SHP77 (cell line): Measurements from ENCODE around the gene INSRR.

Experiments used
- DNase-seq, 2 experiments: peaks; one replicate each; lab custom pipeline; 2025; lab: John Stamatoyannopoulos, UW

INSRR gene

GRCh38 chr1:156804572-156805243 is 54.2 kb downstream of the INSRR start:
- DNase-seq: no peak

DNA sequence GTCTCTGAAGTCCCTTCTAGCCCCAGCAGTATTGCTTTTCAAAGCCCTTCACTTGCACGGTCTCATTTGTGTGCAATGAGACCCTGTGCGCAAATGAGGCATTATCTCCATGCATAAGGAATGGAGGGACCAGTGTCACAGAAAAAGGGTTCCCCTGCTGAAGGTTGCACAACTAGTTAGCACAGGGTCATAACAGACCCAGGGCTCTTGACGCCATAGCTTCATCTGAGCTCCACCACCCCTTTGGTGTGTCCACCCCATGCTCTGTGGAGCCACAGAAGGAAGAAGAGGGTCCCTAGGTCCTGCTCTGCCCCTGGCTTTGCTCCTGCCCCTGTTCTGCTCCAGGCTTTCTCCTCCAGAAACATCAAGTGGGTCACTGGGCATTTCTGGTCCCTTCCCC is 54.9 kb downstream of the INSRR start:
- DNase-seq: no peak

DNA sequence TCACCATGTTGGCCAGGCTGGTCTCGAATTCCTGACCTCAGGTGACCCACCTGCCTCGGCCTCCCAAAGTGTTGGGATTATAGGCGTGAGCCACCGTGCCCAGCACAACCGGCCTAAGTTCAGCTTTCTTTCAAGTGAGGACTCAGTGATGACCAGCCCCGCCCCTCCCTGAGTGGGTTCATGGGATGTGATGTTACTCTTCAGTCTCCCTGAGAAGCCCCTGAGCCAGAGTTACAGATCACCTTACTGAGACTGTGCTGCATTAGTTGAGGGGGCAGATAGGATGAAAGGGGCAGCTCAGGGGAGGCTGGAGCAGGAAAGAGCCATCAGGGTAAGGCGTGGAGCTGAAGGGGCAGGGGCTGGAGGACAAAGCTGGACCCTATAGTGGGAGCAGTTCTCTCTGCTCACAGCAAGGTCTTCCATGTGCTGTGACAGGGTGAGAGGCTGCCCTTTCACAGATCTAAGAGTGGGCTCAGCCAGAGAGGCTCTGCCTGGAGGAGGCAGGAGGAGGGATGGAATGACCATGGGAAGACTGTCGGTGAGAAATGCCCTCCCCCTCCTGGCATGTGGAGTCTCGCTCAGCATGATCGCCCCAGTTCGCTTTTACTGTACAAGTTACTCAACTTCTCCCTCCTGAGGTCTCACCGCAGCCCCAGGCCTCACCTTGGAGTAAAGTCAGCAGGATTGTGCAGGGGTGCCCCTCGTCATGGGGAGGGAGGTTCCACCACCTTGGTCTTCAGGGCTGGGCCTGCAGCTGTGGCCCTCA is 55.6 kb downstream of the INSRR start:
- no peak for DNase-seq

GRCh38 chr1:156802421-156802935 is 56.4 kb downstream of the INSRR start:
- no peak for DNase-seq

- DNase-seq: no peak
Observed at GRCh38 chr1:156801409-156802121, 57.4 kb downstream of the INSRR start.

DNA sequence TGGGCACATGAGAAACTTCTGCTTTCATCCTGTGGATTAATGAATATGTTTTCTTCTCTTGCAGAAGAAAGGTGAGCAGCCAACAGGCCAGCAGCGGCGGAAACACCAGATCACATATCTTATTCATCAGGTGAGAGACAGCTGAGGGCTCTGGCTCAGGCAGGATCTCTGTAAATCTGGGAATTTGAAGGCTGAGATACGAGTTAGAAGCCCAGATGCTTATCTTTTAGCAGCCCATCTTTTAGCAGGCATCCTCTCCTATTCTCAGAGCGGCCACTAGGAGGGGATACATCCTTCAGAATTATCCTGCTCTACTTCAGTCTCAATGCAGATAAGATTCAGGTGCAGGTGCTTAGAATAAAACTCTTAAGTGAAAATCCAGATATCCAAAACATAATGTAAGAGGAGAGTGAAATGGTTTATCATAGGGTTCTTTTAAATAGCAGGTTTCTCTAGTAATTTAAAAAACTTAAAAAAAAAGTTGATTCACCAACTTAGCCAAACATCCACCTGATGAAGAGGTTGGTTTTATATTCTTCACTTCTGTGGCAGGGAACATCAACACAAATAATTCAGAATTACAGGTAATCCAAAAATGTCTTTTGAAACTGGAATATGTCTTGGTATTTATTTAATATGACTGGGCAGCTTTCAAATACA is 61.6 kb downstream of the INSRR start:
- peak; percentile 55 to 67 for DNase-seq

- DNase-seq: no peak
Observed at GRCh38 chr1:156796340-156797097, 62.4 kb downstream of the INSRR start.

DNA sequence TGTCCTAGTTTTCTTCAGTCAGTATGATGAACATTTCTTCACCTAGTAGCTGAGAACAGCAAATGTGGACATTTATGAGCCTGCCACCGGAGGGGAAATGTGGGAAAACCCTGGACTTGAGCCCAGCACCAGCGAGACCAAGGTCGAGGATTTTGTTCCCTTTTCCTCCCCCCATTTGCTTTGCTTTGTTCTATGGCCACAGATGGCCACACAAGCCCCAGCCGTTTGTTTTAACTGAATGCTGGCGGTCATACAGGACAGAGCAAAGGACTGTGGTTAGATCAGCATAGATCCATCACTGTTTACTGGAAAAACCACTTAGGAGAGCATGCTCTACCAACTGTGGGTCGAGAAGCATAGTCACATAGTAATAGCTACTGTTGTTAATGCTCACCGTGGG is 63.1 kb downstream of the INSRR start:
- no peak for DNase-seq

DNA sequence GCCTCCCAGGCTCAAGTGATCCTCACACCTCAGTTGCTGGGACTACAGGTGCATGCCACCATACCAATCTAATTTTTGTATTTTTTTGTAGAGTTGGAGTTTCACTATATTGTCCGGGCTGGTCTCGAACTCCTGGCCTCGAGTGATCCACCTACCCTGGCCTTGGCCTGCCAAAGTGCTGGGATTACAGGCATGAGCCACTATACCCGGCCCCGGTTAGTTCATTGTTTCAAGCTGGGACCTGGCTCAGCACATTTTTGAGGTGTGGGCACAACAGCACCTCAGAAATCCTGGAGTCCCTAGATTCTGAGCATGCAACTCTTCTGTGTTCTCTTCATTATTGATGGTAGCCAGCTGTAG is 63.6 kb downstream of the INSRR start:
- DNase-seq: no peak

DNA sequence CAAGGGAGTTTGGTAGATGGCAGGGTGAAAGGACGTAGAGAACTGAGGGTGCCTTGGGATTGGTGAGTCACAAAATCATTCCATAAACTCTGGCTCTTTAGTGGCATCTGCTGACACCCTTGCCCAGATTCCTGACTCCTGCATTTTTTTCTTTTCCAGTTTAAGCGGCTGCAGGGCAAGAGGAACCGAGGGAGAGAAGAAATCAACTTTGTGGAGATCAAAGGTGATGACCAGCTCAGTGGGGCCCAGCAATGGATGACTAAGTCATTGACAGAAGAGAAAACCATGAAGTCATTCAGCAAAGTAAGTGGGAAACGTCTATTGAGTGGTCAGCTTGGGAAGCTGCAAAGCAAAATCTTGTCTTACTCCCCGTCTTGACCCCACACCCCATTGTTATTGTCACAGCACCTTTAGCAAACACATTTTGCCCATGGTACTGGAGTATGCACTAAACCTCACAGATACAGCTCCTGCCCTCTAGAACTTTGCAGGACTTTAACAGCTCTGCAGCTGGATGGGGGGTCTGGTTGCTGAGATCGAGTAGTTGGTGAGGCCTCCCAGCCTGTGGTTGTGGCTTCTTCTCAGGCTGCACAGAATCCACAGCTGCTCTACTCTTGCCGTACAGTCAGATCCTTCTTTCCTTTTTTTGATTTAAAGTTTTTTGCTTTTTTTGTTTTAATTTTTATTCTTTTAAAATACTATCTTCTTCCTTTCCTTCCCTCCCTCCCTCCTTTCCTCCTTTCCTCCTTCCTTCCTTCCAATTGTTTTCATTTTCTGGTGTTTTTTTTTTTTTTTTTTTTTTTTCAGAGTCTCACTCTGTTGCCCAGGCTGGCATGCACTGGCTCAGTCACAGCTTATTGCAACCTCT is 64.2 kb downstream of the INSRR start:
- no peak for DNase-seq
